AG20443 (cell line): Measurements from ENCODE around the gene MFSD2A.
A peak's percentile ranks its signal among the peaks of the same experiment; 100 is the strongest.
"Not testable (repeated sequence)": the region's sequence is repeated elsewhere in the genome, so short reads cannot be mapped to it uniquely, and the experiment has no call there.

Experiments
- DNase-seq: peaks from one replicate; pipeline ENCODE4 v3.0.0; 2012; ENCODE audit warnings: low spot score, mixed read lengths

Gene MFSD2A

GRCh38 chr1:39969048-39969447 lies 14.1 kb downstream of the MFSD2A start:
- DNase-seq = no peak

GRCh38 chr1:39969531-39970270 lies 14.8 kb downstream of the MFSD2A start:
- DNase-seq = no peak

- DNase-seq = no peak
Observed at GRCh38 chr1:39970274-39970673, 15.3 kb downstream of the MFSD2A start.

- no peak for DNase-seq
Observed at GRCh38 chr1:39971138-39971537, 16.2 kb downstream of the MFSD2A start.

- peak; percentile 82 for DNase-seq
Observed at GRCh38 chr1:39973503-39974135, 18.7 kb downstream of the MFSD2A start.

- DNase-seq = no peak
Observed at GRCh38 chr1:39976732-39977131, 21.8 kb downstream of the MFSD2A start.

GRCh38 chr1:39977202-39977601 lies 22.3 kb downstream of the MFSD2A start:
- DNase-seq = no peak

- no peak for DNase-seq
Observed at GRCh38 chr1:39979654-39980053, 24.7 kb downstream of the MFSD2A start.

- DNase-seq = no peak
Observed at GRCh38 chr1:39980555-39981313, 25.8 kb downstream of the MFSD2A start.

GRCh38 chr1:39981385-39981784 lies 26.4 kb downstream of the MFSD2A start:
- DNase-seq = no peak

GRCh38 chr1:39981945-39982344 lies 27.0 kb downstream of the MFSD2A start:
- DNase-seq = peak; percentile 91

GRCh38 chr1:39984480-39984879 lies 29.5 kb downstream of the MFSD2A start:
- not testable (repeated sequence) for DNase-seq

- no peak for DNase-seq
Observed at GRCh38 chr1:39984951-39985350, 30.0 kb downstream of the MFSD2A start.

- no peak for DNase-seq
Observed at GRCh38 chr1:39987869-39988268, 32.9 kb downstream of the MFSD2A start.

GRCh38 chr1:39988618-39989343 lies 33.8 kb downstream of the MFSD2A start:
- no peak for DNase-seq

- no peak for DNase-seq
Observed at GRCh38 chr1:39990428-39990827, 35.5 kb downstream of the MFSD2A start.

GRCh38 chr1:39992234-39992633 lies 37.3 kb downstream of the MFSD2A start:
- peak; percentile 25 for DNase-seq

GRCh38 chr1:39992888-39993287 lies 37.9 kb downstream of the MFSD2A start:
- no peak for DNase-seq

GRCh38 chr1:39995973-39996393 lies 41.0 kb downstream of the MFSD2A start:
- no peak for DNase-seq

GRCh38 chr1:39996396-39997004 lies 41.6 kb downstream of the MFSD2A start:
- no peak for DNase-seq

GRCh38 chr1:40001456-40001855 lies 46.5 kb downstream of the MFSD2A start:
- DNase-seq = no peak
